ENCODE results near the gene GABRG3. TPM values are rescaled to one million over a fixed set of nuclear protein-coding genes. Genes with fewer than 3 reads are reported as not detected.

GABRG3 gene
- total and polyA plus RNA-seq, 9 of the 15 experiments (the other 6 are each of a cell fraction or from before 2014, with no cell fraction given) = 4.0 to 15.1 (median 11.2) TPM

DNA sequence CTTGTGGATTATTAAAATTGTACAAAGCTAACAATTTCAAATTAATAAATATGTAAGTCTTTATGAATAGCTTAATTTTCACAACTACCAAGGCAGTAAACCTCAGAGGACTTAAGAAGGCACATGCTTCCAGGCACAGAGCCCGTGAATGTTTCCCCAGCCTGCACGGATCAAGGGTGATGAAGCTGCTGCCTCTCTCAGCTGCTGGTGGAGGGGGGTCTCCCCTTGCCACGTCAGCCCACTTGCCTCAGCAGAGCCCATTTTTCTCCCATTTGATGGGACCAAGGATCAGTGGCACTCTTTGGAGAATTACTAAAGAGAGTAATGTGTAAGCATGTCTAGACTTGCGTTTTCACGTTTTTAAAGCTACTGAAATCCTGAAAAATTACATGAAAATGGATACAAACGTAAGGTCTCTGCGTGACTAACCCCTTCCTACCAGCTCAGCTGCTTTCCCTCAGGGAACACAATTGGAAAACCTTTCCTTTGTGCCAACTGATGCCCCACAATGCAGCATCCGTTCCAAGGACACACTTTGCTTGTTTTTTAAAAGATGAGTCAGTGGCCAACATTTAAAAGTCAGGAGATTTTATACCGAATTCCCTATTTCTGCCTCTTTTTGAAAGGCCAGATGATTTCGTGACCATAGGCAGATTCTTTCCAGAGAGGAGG lies 494.1 kb downstream of the GABRG3 start:
- Histone ChIP-seq H2AFZ (ENCODE audit: low read depth, low read length) (no peak overlapping the region), H4K20me1 (replicated peaks; ENCODE audit: control insufficient read depth, insufficient read depth, low read length) (no peaks in the 10 kb centered on the region), H3K27me3 (ENCODE audit: control insufficient read depth in 2 of 2, insufficient read depth in 2 of 2, low read length in 2 of 2) (no peaks in the 10 kb centered on the region), H3K9ac (ENCODE audit: insufficient read depth in 1 of 2, low read depth in 2 of 2, low read length in 2 of 2) (no peak overlapping the region), H3K36me3 (ENCODE audit: control insufficient read depth, insufficient read depth, low read length) (no peaks in the 10 kb centered on the region), H3K79me2 (ENCODE audit: control insufficient read depth, insufficient read depth, low read length) (no peaks in the 10 kb centered on the region), H3K27ac (ENCODE audit: extremely low read depth, low read depth, low read length) (no peak overlapping the region), H3K4me3 (no peak overlapping the region), H3K9me3 (replicated peaks; ENCODE audit: control insufficient read depth, insufficient read depth, low read depth, low read length) (no peaks in the 10 kb centered on the region), H3K4me2 (ENCODE audit: insufficient read depth, low read length) (no peak overlapping the region), H3K9me1 (ENCODE audit: control insufficient read depth, insufficient read depth, low read length) (no peaks in the 10 kb centered on the region), H3K4me1 (replicated peaks in 1 of 2; ENCODE audit: control insufficient read depth in 2 of 2, insufficient read depth in 2 of 2, low read length in 2 of 2) (peaks cover 0 to 15% of the 10 kb centered on the region in 2 experiments; a peak in 3 of 5 replicates)
- no peak for TF ChIP-seq MCM2 (IDR thresholded peaks at IDR 0.05; ENCODE audit: low read depth)
- TF ChIP-seq, protein P1, sequence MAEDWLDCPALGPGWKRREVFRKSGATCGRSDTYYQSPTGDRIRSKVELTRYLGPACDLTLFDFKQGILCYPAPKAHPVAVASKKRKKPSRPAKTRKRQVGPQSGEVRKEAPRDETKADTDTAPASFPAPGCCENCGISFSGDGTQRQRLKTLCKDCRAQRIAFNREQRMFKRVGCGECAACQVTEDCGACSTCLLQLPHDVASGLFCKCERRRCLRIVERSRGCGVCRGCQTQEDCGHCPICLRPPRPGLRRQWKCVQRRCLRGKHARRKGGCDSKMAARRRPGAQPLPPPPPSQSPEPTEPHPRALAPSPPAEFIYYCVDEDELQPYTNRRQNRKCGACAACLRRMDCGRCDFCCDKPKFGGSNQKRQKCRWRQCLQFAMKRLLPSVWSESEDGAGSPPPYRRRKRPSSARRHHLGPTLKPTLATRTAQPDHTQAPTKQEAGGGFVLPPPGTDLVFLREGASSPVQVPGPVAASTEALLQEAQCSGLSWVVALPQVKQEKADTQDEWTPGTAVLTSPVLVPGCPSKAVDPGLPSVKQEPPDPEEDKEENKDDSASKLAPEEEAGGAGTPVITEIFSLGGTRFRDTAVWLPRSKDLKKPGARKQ (CRISPR knock-in tag; IDR thresholded peaks at IDR 0.05) = no peak
- TF ChIP-seq, protein P2, sequence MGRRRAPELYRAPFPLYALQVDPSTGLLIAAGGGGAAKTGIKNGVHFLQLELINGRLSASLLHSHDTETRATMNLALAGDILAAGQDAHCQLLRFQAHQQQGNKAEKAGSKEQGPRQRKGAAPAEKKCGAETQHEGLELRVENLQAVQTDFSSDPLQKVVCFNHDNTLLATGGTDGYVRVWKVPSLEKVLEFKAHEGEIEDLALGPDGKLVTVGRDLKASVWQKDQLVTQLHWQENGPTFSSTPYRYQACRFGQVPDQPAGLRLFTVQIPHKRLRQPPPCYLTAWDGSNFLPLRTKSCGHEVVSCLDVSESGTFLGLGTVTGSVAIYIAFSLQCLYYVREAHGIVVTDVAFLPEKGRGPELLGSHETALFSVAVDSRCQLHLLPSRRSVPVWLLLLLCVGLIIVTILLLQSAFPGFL (CRISPR knock-in tag; IDR thresholded peaks at IDR 0.05) = no peak
- DNase-seq (ENCODE audit: extremely low read depth in 1 of 4, low spot score in 3 of 4) (no peak), ATAC-seq (no peak), FAIRE-seq (no peak)
- intact Hi-C loops (cut with micrococcal nuclease) = no loop called here
- ChIA-PET CTCF (ENCODE audit: low intra/inter-chr PET ratio) (no interaction called here), POLR2A (no interaction called here)
- BruUV-seq (replicated peaks) = no TSS peak
- in situ Hi-C loops (cut with MboI) = no loop called here
- 29% methylated on average over 10 of the region's 10 CpGs for WGBS (ENCODE audit: insufficient coverage, low coverage, missing lambda C conversion rate)

Measured in K562 (cell line).